ENCODE measurements around the gene SH3BGRL2.

SH3BGRL2 gene

GRCh38 chr6:79631693-79632172 lies 604 bp downstream of the SH3BGRL2 start:
- CTCF ChIA-PET: no interaction called here
- POLR2A ChIA-PET: no interaction called here
- no peak for TF ChIP-seq CTCF (IDR thresholded peaks at IDR 0.05; ENCODE audit: insufficient read depth, low read length, missing control alignments)
- peak overlapping the region; percentile 65 for H3K4me3 ChIP-seq (ENCODE audit: low read depth, low read length)
- DNase-seq (ENCODE audit: low read depth, low spot score): no peak

GRCh38 chr6:79632580-79632979 lies 1.5 kb downstream of the SH3BGRL2 start:
- ChIA-PET CTCF (no interaction called here), POLR2A (no interaction called here)
- DNase-seq (ENCODE audit: low read depth, low spot score): no peak
- no peak overlapping the region for H3K4me3 ChIP-seq (ENCODE audit: low read depth, low read length)
- TF ChIP-seq CTCF (IDR thresholded peaks at IDR 0.05; ENCODE audit: insufficient read depth, low read length, missing control alignments): no peak

GRCh38 chr6:79634491-79635231 lies 3.5 kb downstream of the SH3BGRL2 start:
- DNase-seq (ENCODE audit: low read depth, low spot score): no peak
- no peak for TF ChIP-seq CTCF (IDR thresholded peaks at IDR 0.05; ENCODE audit: insufficient read depth, low read length, missing control alignments)
- CTCF ChIA-PET: interaction anchor here (1.2 kb wide), 1 partner anchor 89 kb away, joined by 4 read pairs; no protein-coding TSS in a partner anchor
- no peak overlapping the region for H3K4me3 ChIP-seq (ENCODE audit: low read depth, low read length)
- POLR2A ChIA-PET: no interaction called here

DNA sequence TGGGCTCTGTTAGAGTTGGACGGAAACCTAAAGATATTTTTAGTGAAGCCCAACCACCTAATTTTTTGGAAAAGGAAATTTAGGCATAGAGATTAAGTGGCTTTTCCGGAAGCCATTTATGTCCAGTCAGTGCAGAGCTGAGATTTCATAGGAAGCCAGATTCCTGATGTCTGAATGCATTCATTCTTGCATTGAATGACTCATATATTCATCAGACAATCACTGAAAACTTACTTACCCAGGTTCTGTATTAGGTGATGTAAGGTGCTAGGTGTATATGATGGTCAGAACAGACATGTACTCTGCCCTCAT lies 4.1 kb downstream of the SH3BGRL2 start:
- no peak for TF ChIP-seq CTCF (IDR thresholded peaks at IDR 0.05; ENCODE audit: insufficient read depth, low read length, missing control alignments)
- no peak overlapping the region for H3K4me3 ChIP-seq (ENCODE audit: low read depth, low read length)
- CTCF ChIA-PET: interaction anchor here (1.2 kb wide), 1 partner anchor 90 kb away, joined by 4 read pairs; no protein-coding TSS in a partner anchor
- POLR2A ChIA-PET: no interaction called here
- DNase-seq (ENCODE audit: low read depth, low spot score): no peak

GRCh38 chr6:79636673-79637072 lies 5.5 kb downstream of the SH3BGRL2 start:
- POLR2A ChIA-PET: no interaction called here
- no peak overlapping the region for H3K4me3 ChIP-seq (ENCODE audit: low read depth, low read length)
- CTCF ChIA-PET: no interaction called here
- no peak for DNase-seq (ENCODE audit: low read depth, low spot score)
- no peak for TF ChIP-seq CTCF (IDR thresholded peaks at IDR 0.05; ENCODE audit: insufficient read depth, low read length, missing control alignments)

DNA sequence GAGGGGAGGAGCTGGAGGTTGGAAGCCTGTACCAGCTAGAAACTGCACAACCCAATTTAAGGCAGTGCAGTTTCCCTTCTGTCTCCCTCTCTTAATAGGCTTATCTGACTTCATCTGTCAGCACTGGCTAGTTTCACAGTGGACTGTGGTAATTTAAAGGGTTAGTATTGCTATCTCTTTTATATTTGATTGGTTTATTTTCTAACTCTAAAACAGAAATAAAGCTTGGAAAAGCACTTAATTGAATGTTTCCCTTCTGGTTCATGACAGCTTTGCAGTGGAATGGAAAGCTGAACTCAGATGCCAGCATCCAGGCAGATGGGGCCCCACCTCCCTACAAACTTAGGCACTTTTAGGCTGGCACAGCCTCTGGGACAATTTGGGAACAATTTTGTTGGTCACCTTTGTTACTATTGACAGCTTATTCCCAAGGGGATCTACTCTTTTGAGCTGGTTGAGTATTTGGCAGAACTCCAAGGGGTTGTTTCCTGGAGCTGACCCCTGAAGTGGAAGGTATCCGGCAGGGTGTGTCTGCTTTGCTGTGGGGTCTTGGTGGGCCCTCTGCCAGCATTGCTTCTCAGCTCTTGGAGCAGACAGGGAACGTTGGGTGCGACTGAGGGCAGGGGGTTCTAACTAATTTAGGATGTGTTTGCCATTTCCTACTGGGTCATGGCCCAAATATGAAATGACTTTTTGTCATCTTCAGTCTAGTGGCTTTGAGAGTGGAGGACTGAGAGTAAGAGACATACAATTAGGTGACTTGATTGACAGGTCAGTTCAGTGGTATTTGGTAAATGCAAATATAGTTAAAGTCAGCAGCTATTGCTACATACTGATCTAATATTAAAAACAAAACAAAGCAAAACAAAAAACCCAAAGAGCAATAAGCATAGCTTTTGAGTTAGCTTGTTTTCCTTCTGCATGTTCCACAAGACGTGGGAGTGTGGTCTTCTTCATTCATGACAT lies 9.3 kb downstream of the SH3BGRL2 start:
- DNase-seq (ENCODE audit: low read depth, low spot score): no peak
- CTCF ChIA-PET: interaction anchor here (1.2 to 1.4 kb wide), 2 partner anchors 13 to 32 kb away, joined by 3 read pairs; no protein-coding TSS in a partner anchor
- TF ChIP-seq CTCF (IDR thresholded peaks at IDR 0.05; ENCODE audit: insufficient read depth, low read length, missing control alignments): no peak
- POLR2A ChIA-PET: no interaction called here
- no peak overlapping the region for H3K4me3 ChIP-seq (ENCODE audit: low read depth, low read length)
